NCI-H2227 (cell line): ENCODE data around the gene PPEF2.

ENCODE experiments used
- DNase-seq: peaks from one replicate; lab custom pipeline; 2025; ENCODE audit not compliant: unreplicated experiment; lab: John Stamatoyannopoulos, UW

PPEF2 gene

GRCh38 chr4:75898536-75898935 lies 3.7 kb downstream of the PPEF2 start:
- DNase-seq, result no peak

- DNase-seq, result no peak
Observed at GRCh38 chr4:75895744-75896314, 6.4 kb downstream of the PPEF2 start.

- no peak for DNase-seq
Observed at GRCh38 chr4:75892508-75892907, 9.7 kb downstream of the PPEF2 start.

- no peak for DNase-seq
Observed at GRCh38 chr4:75891611-75892010, 10.6 kb downstream of the PPEF2 start.

GRCh38 chr4:75889537-75890199 lies 12.6 kb downstream of the PPEF2 start:
- no peak for DNase-seq

GRCh38 chr4:75886104-75886503 lies 16.1 kb downstream of the PPEF2 start:
- DNase-seq, result no peak

- no peak for DNase-seq
Observed at GRCh38 chr4:75881476-75881875, 20.8 kb downstream of the PPEF2 start.

- DNase-seq, result no peak
Observed at GRCh38 chr4:75880278-75880677, 22.0 kb downstream of the PPEF2 start.

- DNase-seq, result no peak
Observed at GRCh38 chr4:75878246-75878756, 24.0 kb downstream of the PPEF2 start.

GRCh38 chr4:75876218-75876617 lies 26.0 kb downstream of the PPEF2 start:
- no peak for DNase-seq

GRCh38 chr4:75869100-75869499 lies 33.2 kb downstream of the PPEF2 start:
- no peak for DNase-seq

- no peak for DNase-seq
Observed at GRCh38 chr4:75867130-75867529, 35.1 kb downstream of the PPEF2 start.

- DNase-seq, result no peak
Observed at GRCh38 chr4:75860606-75861005, 41.6 kb downstream of the PPEF2 start.

- no peak for DNase-seq
Observed at GRCh38 chr4:75858721-75859120, 43.5 kb downstream of the PPEF2 start.

- no peak for DNase-seq
Observed at GRCh38 chr4:75849461-75849860, 52.8 kb downstream of the PPEF2 start.

- no peak for DNase-seq
Observed at GRCh38 chr4:75848891-75849290, 53.4 kb downstream of the PPEF2 start.

GRCh38 chr4:75848171-75848760 lies 54.0 kb downstream of the PPEF2 start:
- DNase-seq, result peak; percentile 64

- no peak for DNase-seq
Observed at GRCh38 chr4:75845992-75846391, 56.3 kb downstream of the PPEF2 start.

GRCh38 chr4:75844151-75844662 lies 58.0 kb downstream of the PPEF2 start:
- DNase-seq, result no peak

GRCh38 chr4:75843596-75843995 lies 58.7 kb downstream of the PPEF2 start:
- DNase-seq, result no peak

GRCh38 chr4:75841641-75842520 lies 60.4 kb downstream of the PPEF2 start:
- DNase-seq, result no peak
